SK-N-MC (cell line): Measurements from ENCODE around the gene CD34.

Source experiments
- DNase-seq: peaks from one replicate; pipeline ENCODE4 v3.0.0-alpha.2; 2011; ENCODE audit warnings: low read depth, low spot score
- H3K27ac ChIP-seq: fragments of 200-600 bp; sonication (generic); 2 replicates; pipeline ENCODE4 v1.5.1; 2016; ENCODE audit warnings: mixed run types
- H3K36me3 ChIP-seq: fragments of 200-600 bp; sonication (generic); 2 replicates; pipeline ENCODE4 v1.6.1; 2017; ENCODE audit warnings: antibody characterized with exemption, low read length, mixed read lengths; ENCODE audit not compliant: insufficient read depth
- H3K4me3 ChIP-seq: fragments of 200-600 bp; sonication (generic); 2 replicates; pipeline ENCODE4 v1.5.1; 2016
- H3K9ac ChIP-seq: fragments of 200-600 bp; sonication (generic); 2 replicates; pipeline ENCODE4 v1.8.0; 2017; ENCODE audit warnings: mixed run types, mixed read lengths; ENCODE audit not compliant: insufficient read length
- H3K9me3 ChIP-seq: fragments of 200-600 bp; sonication (generic); 2 replicates; pipeline ENCODE4 v1.6.1; 2017; ENCODE audit warnings: low read depth, mild to moderate bottlenecking, antibody characterized with exemption, low read length, moderate library complexity, mixed read lengths
- EZH2 ChIP-seq: fragments of 200-600 bp; sonication (generic); IDR thresholded peaks from one replicate; pipeline ENCODE4 v1.6.1; 2017; ENCODE audit warnings: antibody characterized with exemption
- FOXP2 ChIP-seq: optimal IDR thresholded peaks from 2 replicates; pipeline ENCODE3; 2011; ENCODE audit warnings: mild to moderate bottlenecking, moderate library complexity; ENCODE audit not compliant: insufficient read depth; ENCODE audit errors: extremely low read length, control extremely low read depth
- POLR2AphosphoS5 ChIP-seq: IDR thresholded peaks from 2 replicates; pipeline ENCODE4 v1.6.1; 2012; ENCODE audit warnings: mild to moderate bottlenecking, low read depth, low read length, borderline replicate concordance

The CD34 gene

GRCh38 chr1:207850621-207851407 is 60.1 kb downstream of the CD34 start:
- no peak overlapping the region for H3K9ac ChIP-seq
- no peak overlapping the region for H3K27ac ChIP-seq
- H3K9me3 ChIP-seq, result no peaks in the 10 kb centered on the region
- H3K4me3 ChIP-seq, result no peak overlapping the region
- TF ChIP-seq POLR2AphosphoS5, result no peak
- no peak for TF ChIP-seq EZH2
- no peak for TF ChIP-seq FOXP2
- DNase-seq, result no peak
- H3K36me3 ChIP-seq, result no peaks in the 10 kb centered on the region

GRCh38 chr1:207849646-207850045 is 61.3 kb downstream of the CD34 start:
- TF ChIP-seq EZH2 (no peak), FOXP2 (no peak), POLR2AphosphoS5 (no peak)
- Histone ChIP-seq H3K4me3 (no peak overlapping the region), H3K9ac (no peak overlapping the region), H3K9me3 (no peaks in the 10 kb centered on the region), H3K36me3 (no peaks in the 10 kb centered on the region), H3K27ac (no peak overlapping the region)
- DNase-seq, result no peak

GRCh38 chr1:207849016-207849415 is 61.9 kb downstream of the CD34 start:
- Histone ChIP-seq H3K9me3 (no peaks in the 10 kb centered on the region), H3K4me3 (no peak overlapping the region), H3K9ac (no peak overlapping the region), H3K36me3 (no peaks in the 10 kb centered on the region), H3K27ac (no peak overlapping the region)
- TF ChIP-seq FOXP2 (no peak), POLR2AphosphoS5 (no peak), EZH2 (no peak)
- DNase-seq, result no peak

GRCh38 chr1:207848234-207848633 is 62.7 kb downstream of the CD34 start:
- Histone ChIP-seq H3K4me3 (no peak overlapping the region), H3K27ac (no peak overlapping the region), H3K9me3 (no peaks in the 10 kb centered on the region), H3K9ac (no peak overlapping the region), H3K36me3 (no peaks in the 10 kb centered on the region)
- TF ChIP-seq FOXP2 (no peak), EZH2 (no peak), POLR2AphosphoS5 (no peak)
- DNase-seq, result no peak

- Histone ChIP-seq H3K9ac (no peak overlapping the region), H3K27ac (no peak overlapping the region), H3K9me3 (no peaks in the 10 kb centered on the region), H3K4me3 (no peak overlapping the region), H3K36me3 (no peaks in the 10 kb centered on the region)
- no peak for TF ChIP-seq POLR2AphosphoS5
- no peak for TF ChIP-seq EZH2
- TF ChIP-seq FOXP2, result no peak
- DNase-seq, result no peak
These were observed 63.8 kb downstream of the CD34 start for GRCh38 chr1:207847116-207847515.

- Histone ChIP-seq H3K27ac (no peak overlapping the region), H3K9me3 (no peaks in the 10 kb centered on the region), H3K36me3 (no peaks in the 10 kb centered on the region), H3K9ac (no peak overlapping the region), H3K4me3 (no peak overlapping the region)
- TF ChIP-seq EZH2 (no peak), POLR2AphosphoS5 (no peak), FOXP2 (no peak)
- no peak for DNase-seq
These were observed 65.8 kb downstream of the CD34 start for GRCh38 chr1:207845109-207845508.

- Histone ChIP-seq H3K9ac (no peak overlapping the region), H3K4me3 (no peak overlapping the region), H3K36me3 (no peaks in the 10 kb centered on the region), H3K9me3 (no peaks in the 10 kb centered on the region), H3K27ac (no peak overlapping the region)
- TF ChIP-seq POLR2AphosphoS5, result no peak
- no peak for DNase-seq
These were observed 66.6 kb downstream of the CD34 start for GRCh38 chr1:207844371-207844770.

- H3K27ac ChIP-seq, result no peak overlapping the region
- no peaks in the 10 kb centered on the region for H3K9me3 ChIP-seq
- H3K4me3 ChIP-seq, result no peak overlapping the region
- DNase-seq, result no peak
- TF ChIP-seq EZH2, result no peak
- TF ChIP-seq POLR2AphosphoS5, result no peak
- no peak for TF ChIP-seq FOXP2
- H3K9ac ChIP-seq, result no peak overlapping the region
- H3K36me3 ChIP-seq, result no peaks in the 10 kb centered on the region
These were observed 68.4 kb downstream of the CD34 start for GRCh38 chr1:207842506-207842905.

GRCh38 chr1:207841901-207842300 is 69.0 kb downstream of the CD34 start:
- no peak overlapping the region for H3K9ac ChIP-seq
- no peak overlapping the region for H3K4me3 ChIP-seq
- no peaks in the 10 kb centered on the region for H3K36me3 ChIP-seq
- no peak overlapping the region for H3K27ac ChIP-seq
- TF ChIP-seq POLR2AphosphoS5 (no peak), FOXP2 (no peak), EZH2 (no peak)
- no peaks in the 10 kb centered on the region for H3K9me3 ChIP-seq
- no peak for DNase-seq
